GM10266 (cell line): ENCODE data around the gene DHX57.

Source experiments
- DNase-seq: peaks from one replicate; pipeline ENCODE4 v3.0.0; 2012; ENCODE audit errors: extremely low spot score
- TF ChIP-seq, protein P1 (sequence below): IDR thresholded peaks from 2 replicates; pipeline ENCODE4 v1.5.1; 2012; ENCODE audit warnings: mild to moderate bottlenecking, low read depth; ENCODE audit not compliant: control insufficient read depth, insufficient read depth; ENCODE audit errors: missing control alignments

The DHX57 gene

GRCh38 chr2:38871432-38871831 is 4.3 kb downstream of the DHX57 start:
- DNase-seq, result no peak
- TF ChIP-seq, protein P1, sequence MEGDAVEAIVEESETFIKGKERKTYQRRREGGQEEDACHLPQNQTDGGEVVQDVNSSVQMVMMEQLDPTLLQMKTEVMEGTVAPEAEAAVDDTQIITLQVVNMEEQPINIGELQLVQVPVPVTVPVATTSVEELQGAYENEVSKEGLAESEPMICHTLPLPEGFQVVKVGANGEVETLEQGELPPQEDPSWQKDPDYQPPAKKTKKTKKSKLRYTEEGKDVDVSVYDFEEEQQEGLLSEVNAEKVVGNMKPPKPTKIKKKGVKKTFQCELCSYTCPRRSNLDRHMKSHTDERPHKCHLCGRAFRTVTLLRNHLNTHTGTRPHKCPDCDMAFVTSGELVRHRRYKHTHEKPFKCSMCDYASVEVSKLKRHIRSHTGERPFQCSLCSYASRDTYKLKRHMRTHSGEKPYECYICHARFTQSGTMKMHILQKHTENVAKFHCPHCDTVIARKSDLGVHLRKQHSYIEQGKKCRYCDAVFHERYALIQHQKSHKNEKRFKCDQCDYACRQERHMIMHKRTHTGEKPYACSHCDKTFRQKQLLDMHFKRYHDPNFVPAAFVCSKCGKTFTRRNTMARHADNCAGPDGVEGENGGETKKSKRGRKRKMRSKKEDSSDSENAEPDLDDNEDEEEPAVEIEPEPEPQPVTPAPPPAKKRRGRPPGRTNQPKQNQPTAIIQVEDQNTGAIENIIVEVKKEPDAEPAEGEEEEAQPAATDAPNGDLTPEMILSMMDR, result no peak

DNA sequence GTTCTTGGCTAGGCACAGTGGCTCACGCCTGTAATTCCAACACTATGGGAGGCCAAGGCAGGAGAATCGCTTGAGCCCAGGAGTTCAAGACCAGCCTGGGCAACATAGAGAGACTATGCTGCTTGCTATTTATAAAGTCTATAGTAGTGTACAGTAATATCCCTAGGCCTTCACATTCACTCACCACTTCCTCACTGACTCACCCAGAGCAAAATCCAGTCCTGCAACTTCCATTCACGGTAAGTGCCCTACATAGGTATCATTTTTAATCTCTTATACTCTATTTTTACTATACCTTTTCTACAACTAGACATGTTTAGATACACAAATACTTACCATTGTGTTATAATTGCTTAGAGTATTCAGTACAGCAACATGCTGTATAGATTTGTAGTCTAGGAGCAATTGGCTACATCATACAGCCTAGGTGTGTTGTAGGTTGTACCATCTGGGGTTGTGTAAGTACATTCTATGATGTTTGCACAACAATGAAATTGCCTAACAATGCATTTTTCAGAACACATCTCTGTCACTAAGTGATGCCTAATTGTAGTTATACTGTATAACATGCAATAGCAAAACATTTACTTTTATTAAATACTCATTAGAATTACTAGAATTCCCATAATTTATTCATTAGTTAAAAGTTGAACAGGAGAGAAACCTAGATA is 8.8 kb downstream of the DHX57 start:
- no peak for DNase-seq
- TF ChIP-seq, protein P1, result no peak

DNA sequence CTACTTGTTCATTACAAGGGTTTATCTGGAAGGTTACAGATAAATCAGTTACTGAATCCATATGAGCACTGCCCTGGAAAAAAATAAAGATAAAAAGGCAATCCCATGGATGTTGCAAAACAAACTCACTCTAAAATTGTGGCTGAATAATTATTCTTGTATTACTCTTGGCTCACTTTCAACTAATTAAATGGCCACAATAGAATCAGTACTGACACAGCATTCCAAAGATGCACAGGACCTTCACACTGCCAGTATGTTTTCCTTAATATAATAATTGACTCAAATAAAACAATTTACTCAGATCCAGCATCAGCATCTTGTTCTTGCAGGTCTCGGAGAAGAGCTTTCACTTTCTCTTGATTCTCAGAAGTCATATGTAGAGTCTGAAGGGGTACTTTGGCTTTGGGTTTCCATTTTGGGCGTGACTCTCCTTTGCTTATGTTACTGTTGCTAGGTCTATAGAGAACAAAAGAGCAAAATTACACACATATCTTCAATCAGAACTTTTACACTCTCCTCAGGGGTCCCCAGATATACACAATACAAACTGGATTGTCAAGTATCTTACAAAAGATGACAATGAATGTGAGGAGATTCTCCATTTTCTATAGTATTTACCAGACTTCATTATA is 12.6 kb downstream of the DHX57 start:
- DNase-seq, result no peak
- TF ChIP-seq, protein P1, result no peak

GRCh38 chr2:38862476-38862875 is 13.3 kb downstream of the DHX57 start:
- TF ChIP-seq, protein P1, result no peak
- DNase-seq, result no peak

DNA sequence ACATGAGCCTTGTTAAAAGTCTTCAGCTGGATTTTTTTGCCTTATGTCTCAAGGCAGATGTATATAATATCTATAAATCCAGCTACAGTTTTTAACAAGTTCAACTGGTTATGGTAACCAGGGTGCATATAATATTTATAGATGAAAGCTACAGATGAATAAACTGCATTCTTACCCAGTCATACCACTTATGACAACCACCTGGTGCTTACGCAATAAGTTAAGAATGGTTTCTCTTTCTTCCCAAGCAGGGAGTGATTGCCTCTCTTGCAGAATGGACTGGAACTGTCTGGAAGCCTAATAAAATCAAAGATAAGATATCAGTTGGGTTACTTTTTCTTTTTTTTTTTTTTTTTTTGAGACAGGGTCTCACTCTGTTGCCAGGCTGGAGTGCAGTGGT is 19.6 kb downstream of the DHX57 start:
- DNase-seq, result no peak

DNA sequence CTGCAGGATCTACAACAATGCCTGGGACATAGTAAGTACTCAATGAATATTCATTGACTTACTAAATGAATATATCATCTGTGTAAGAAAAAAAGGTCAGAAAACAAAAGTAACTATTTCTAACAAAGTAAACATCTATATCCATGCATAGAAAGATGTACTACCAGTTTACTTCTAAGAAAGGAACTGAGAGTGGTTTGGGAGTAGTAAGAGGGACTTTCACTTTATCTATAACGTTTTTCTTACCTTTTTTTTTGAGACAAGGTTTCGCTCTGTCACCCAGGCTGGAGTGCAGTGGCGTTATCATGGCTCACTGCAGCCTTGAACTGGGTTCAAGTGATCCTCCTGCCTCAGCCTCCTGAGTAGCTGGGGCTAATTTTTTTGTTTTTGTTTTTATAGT is 25.7 kb downstream of the DHX57 start:
- DNase-seq, result peak; percentile 18
- TF ChIP-seq, protein P1, result no peak

More for the DNA sequence above, 19.6 kb downstream of the DHX57 start:
- TF ChIP-seq, protein P1, result no peak

GRCh38 chr2:38836791-38837190 is 38.9 kb downstream of the DHX57 start:
- TF ChIP-seq, protein P1, result no peak
- DNase-seq, result no peak
